ENCODE measurements around the gene TSHZ1. TPM values are rescaled to one million over a fixed set of nuclear protein-coding genes. Genes with fewer than 3 reads are reported as not detected.

Gene TSHZ1
- total RNA-seq, 1 experiment from 2014 or later = 9.7 TPM

DNA sequence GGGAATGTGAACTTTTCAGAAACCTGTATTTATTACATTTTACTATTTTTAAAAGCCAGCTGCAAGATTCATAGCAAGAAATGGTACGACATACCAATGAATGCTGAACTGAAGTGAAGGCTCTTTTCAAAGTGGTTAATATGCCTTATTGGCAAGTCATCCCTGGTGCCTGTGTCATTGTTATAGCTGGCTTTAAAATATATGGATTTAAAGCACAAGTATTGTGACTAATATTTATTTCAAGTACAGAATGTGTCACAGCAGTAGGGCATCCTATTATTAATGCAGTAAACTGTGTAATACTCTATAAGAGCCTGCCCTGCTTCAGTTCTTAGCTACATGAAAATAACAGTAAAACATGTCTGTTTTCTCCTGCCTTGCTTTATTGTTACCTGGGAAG is 10.8 kb downstream of the TSHZ1 start:
- ChIA-PET CTCF (interaction anchor here (0.9 kb wide), 1 partner anchor 15 kb away, joined by 3 read pairs; no protein-coding TSS in a partner anchor), POLR2A (interaction anchor here (0.6 to 1.1 kb wide), 2 partner anchors 11 to 503 kb away, joined by 3 to 5 read pairs; partner anchors contain the start of gene TSHZ1)
- TF ChIP-seq, protein P1, sequence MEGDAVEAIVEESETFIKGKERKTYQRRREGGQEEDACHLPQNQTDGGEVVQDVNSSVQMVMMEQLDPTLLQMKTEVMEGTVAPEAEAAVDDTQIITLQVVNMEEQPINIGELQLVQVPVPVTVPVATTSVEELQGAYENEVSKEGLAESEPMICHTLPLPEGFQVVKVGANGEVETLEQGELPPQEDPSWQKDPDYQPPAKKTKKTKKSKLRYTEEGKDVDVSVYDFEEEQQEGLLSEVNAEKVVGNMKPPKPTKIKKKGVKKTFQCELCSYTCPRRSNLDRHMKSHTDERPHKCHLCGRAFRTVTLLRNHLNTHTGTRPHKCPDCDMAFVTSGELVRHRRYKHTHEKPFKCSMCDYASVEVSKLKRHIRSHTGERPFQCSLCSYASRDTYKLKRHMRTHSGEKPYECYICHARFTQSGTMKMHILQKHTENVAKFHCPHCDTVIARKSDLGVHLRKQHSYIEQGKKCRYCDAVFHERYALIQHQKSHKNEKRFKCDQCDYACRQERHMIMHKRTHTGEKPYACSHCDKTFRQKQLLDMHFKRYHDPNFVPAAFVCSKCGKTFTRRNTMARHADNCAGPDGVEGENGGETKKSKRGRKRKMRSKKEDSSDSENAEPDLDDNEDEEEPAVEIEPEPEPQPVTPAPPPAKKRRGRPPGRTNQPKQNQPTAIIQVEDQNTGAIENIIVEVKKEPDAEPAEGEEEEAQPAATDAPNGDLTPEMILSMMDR (IDR thresholded peaks at IDR 0.05; ENCODE audit: unreplicated experiment) = no peak
- H3K27me3 Mint-ChIP-seq (ENCODE audit: insufficient read depth, unreplicated experiment) = no peaks in the 10 kb centered on the region
- no peak for DNase-seq (ENCODE audit: unreplicated experiment)
- no peak overlapping the region for H3K27ac Mint-ChIP-seq (ENCODE audit: low read depth, unreplicated experiment)
- no peak overlapping the region for H3K4me3 Mint-ChIP-seq (ENCODE audit: unreplicated experiment)
- peaks cover 5% of the 10 kb centered on the region for H3K4me1 Mint-ChIP-seq (ENCODE audit: insufficient read depth, unreplicated experiment)
- intact Hi-C loops (cut with micrococcal nuclease) = no loop called here
- no TSS peak for BruUV-seq (replicated peaks)
- H3K36me3 Mint-ChIP-seq (ENCODE audit: insufficient read depth, unreplicated experiment) = no peaks in the 10 kb centered on the region
- no peaks in the 10 kb centered on the region for H3K9me3 Mint-ChIP-seq (ENCODE audit: unreplicated experiment)

DNA sequence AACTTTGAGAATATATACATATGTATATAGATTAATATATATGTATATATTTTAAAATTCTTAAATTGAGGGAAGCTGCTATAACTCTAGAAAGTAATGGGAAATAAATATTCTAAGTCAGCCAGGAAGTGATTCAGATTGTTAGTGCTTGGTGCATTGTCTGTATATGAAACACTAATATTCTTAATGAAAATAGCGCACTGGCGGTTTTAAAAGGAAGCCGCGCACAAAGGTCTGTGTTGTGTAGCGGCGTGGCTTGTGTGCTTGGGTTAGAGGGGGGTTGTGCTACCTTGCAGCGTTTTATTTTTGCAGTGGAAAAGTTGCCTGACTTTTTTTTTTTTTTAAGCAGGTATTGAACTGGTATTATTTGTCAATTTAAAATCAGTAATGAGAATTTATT is 11.3 kb downstream of the TSHZ1 start:
- ChIA-PET POLR2A (interaction anchor here (1.1 kb wide), 1 partner anchor 12 kb away, joined by 5 read pairs; the partner anchor contains the start of gene TSHZ1), CTCF (interaction anchor here (0.6 to 0.9 kb wide), 2 partner anchors 9 to 15 kb away, joined by 3 read pairs; no protein-coding TSS in a partner anchor)
- Mint-ChIP-seq H3K4me3 (ENCODE audit: unreplicated experiment) (no peak overlapping the region), H3K27ac (ENCODE audit: low read depth, unreplicated experiment) (no peak overlapping the region), H3K27me3 (ENCODE audit: insufficient read depth, unreplicated experiment) (no peaks in the 10 kb centered on the region), H3K4me1 (ENCODE audit: insufficient read depth, unreplicated experiment) (peaks cover 5% of the 10 kb centered on the region), H3K9me3 (ENCODE audit: unreplicated experiment) (no peaks in the 10 kb centered on the region), H3K36me3 (ENCODE audit: insufficient read depth, unreplicated experiment) (no peaks in the 10 kb centered on the region)
- no TSS peak for BruUV-seq (replicated peaks)
- no peak for DNase-seq (ENCODE audit: unreplicated experiment)
- TF ChIP-seq, protein P1 (IDR thresholded peaks at IDR 0.05; ENCODE audit: unreplicated experiment) = no peak
- intact Hi-C loops (cut with micrococcal nuclease) = no loop called here

DNA sequence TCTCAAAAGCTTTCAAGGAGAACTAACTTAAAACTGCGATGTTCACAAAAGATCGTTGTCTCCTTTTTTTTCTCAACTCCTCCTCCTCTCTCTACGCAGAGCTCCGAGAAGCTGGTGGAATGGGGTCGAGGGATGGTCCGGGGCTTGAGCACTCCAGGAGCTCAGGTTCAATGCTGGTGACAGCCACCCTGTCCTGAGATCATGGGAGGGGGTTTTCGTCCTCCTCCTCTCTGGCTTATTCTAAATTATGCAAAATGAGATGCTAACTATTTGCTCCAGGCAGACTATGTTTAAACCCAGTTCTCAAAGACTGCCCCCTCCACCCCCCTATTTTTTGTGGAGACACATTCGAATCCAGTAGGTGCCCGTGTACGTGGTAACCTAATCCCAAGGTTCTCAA is 11.8 kb downstream of the TSHZ1 start:
- H3K4me3 Mint-ChIP-seq (ENCODE audit: unreplicated experiment) = no peak overlapping the region
- no peak overlapping the region for H3K27ac Mint-ChIP-seq (ENCODE audit: low read depth, unreplicated experiment)
- ChIA-PET POLR2A (no interaction called here), CTCF (interaction anchor here (0.6 kb wide), 1 partner anchor 9 kb away, joined by 3 read pairs; no protein-coding TSS in a partner anchor)
- intact Hi-C loops (cut with micrococcal nuclease) = no loop called here
- no peak for DNase-seq (ENCODE audit: unreplicated experiment)
- peaks cover 5% of the 10 kb centered on the region for H3K4me1 Mint-ChIP-seq (ENCODE audit: insufficient read depth, unreplicated experiment)
- no peaks in the 10 kb centered on the region for H3K27me3 Mint-ChIP-seq (ENCODE audit: insufficient read depth, unreplicated experiment)
- TF ChIP-seq, protein P1 (IDR thresholded peaks at IDR 0.05; ENCODE audit: unreplicated experiment) = no peak
- BruUV-seq (replicated peaks) = no TSS peak
- no peaks in the 10 kb centered on the region for H3K9me3 Mint-ChIP-seq (ENCODE audit: unreplicated experiment)
- no peaks in the 10 kb centered on the region for H3K36me3 Mint-ChIP-seq (ENCODE audit: insufficient read depth, unreplicated experiment)

DNA sequence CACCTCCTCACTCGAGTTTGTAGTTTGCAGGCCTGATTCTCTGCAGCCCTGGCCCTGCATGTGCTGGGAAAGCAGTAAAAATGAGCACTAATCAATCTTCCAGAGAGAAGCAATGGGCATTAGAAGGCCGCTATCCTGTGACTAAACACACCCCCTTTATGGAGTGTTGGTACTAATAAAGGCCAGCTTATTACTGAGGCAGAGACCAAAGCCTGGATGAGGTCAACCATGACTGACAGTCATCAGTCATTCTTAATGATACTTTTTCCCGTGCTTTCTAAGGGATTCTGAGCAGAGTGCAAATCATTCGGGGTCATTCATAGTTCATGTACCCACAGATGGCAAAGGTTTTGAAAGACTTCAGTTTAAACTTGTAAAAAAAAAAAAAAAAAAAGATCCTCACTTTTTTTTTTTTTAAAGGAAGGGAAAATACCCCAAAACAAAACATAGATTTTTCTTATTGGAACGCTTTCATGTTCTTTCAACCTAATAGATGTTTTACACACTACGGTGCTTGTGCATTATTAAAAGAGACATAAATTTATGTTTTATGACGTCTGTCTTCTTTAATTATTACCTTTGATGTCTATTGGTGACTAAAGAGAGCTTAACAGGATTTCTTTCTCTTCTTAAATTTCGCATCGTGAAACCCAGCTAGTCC is 13.2 kb downstream of the TSHZ1 start:
- no TSS peak for BruUV-seq (replicated peaks)
- H3K27ac Mint-ChIP-seq (ENCODE audit: low read depth, unreplicated experiment) = no peak overlapping the region
- POLR2A ChIA-PET = interaction anchor here (0.7 kb wide), 1 partner anchor 767 kb away, joined by 4 read pairs; no protein-coding TSS in a partner anchor
- H3K9me3 Mint-ChIP-seq (ENCODE audit: unreplicated experiment) = no peaks in the 10 kb centered on the region
- H3K4me1 Mint-ChIP-seq (ENCODE audit: insufficient read depth, unreplicated experiment) = peaks cover 5% of the 10 kb centered on the region
- CTCF ChIA-PET = interaction anchor here (0.6 kb wide), 1 partner anchor 184 kb away, joined by 3 read pairs; no protein-coding TSS in a partner anchor
- no peaks in the 10 kb centered on the region for H3K27me3 Mint-ChIP-seq (ENCODE audit: insufficient read depth, unreplicated experiment)
- no peak for DNase-seq (ENCODE audit: unreplicated experiment)
- TF ChIP-seq, protein P1 (IDR thresholded peaks at IDR 0.05; ENCODE audit: unreplicated experiment) = no peak
- intact Hi-C loops (cut with micrococcal nuclease) = no loop called here
- no peak overlapping the region for H3K4me3 Mint-ChIP-seq (ENCODE audit: unreplicated experiment)
- H3K36me3 Mint-ChIP-seq (ENCODE audit: insufficient read depth, unreplicated experiment) = peaks cover 4% of the 10 kb centered on the region
